ENCODE measurements around the gene TMX4.
A peak's percentile ranks its signal among the peaks of the same experiment; 100 is the strongest.
"Not testable (repeated sequence)": the region's sequence is repeated elsewhere in the genome, so short reads cannot be mapped to it uniquely, and the experiment has no call there.

TMX4 gene

DNA sequence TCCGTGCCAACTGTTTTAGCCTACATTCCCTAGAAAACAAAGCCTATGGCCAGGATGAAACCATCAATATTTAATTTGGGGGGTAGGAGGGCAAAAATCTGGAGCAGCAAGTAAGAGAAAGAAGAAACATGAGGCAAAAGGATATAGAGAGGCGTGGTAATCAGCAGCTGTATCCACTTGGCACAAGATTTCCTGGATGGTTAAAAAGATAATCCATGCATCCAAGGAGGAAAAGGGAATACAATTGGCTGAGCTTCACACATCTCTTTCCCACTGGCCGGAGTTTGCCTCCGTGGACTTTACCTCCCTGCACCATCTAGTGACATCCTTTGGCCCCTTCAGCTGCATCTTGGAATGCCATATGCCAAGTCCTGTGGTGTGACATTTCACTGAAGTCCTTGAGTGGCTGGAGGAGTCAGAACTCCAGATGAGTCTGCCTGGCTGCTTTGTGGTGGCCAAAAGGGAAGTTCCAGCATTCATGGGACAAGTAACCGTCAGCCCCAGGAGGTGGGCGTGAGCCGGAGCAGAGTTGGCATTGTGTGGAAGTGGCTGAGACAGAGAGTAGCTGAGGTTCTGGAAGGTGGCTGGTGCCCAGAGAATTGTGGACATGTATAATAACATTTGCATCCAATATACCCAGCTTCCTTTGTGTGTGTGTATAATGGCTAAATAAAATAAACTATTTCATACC lies 13.7 kb upstream of the TMX4 start:
- Histone ChIP-seq H3K4me3 (ENCODE audit: low read depth in 1 of 2, low read length in 1 of 2) (no peak overlapping the region), H3K9me3 (no peaks in the 10 kb centered on the region), H3K27ac (no peak overlapping the region), H3K36me3 (no peaks in the 10 kb centered on the region), H3K27me3 (no peaks in the 10 kb centered on the region), H3K4me1 (ENCODE audit: control insufficient read depth in 1 of 2, insufficient read depth in 1 of 2, low read depth in 1 of 2, low read length in 1 of 2) (no peaks in the 10 kb centered on the region)
- TF ChIP-seq, protein P1, sequence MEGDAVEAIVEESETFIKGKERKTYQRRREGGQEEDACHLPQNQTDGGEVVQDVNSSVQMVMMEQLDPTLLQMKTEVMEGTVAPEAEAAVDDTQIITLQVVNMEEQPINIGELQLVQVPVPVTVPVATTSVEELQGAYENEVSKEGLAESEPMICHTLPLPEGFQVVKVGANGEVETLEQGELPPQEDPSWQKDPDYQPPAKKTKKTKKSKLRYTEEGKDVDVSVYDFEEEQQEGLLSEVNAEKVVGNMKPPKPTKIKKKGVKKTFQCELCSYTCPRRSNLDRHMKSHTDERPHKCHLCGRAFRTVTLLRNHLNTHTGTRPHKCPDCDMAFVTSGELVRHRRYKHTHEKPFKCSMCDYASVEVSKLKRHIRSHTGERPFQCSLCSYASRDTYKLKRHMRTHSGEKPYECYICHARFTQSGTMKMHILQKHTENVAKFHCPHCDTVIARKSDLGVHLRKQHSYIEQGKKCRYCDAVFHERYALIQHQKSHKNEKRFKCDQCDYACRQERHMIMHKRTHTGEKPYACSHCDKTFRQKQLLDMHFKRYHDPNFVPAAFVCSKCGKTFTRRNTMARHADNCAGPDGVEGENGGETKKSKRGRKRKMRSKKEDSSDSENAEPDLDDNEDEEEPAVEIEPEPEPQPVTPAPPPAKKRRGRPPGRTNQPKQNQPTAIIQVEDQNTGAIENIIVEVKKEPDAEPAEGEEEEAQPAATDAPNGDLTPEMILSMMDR (IDR thresholded peaks at IDR 0.05): no peak

DNA sequence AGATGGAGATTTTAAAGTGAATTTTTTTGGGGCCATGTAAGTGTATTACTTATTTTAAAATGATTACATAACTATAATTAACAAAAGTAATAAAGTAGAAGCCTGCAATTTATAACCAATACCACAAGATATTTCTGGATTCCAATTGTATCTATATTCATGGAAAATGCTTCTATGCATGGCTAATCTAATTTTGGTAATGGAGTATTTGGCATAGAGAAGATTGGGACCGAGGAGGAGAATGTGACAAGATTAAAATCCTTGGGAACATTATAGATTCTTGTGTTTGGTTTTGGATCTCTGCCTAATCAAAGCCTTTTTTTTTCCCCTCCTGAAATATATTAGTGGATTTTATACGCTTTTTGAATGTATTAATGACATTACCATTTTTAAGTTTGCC lies 12.9 kb upstream of the TMX4 start:
- Histone ChIP-seq H3K4me1 (ENCODE audit: control insufficient read depth in 1 of 2, insufficient read depth in 1 of 2, low read depth in 1 of 2, low read length in 1 of 2) (no peaks in the 10 kb centered on the region), H3K9me3 (no peaks in the 10 kb centered on the region), H3K27me3 (no peaks in the 10 kb centered on the region), H3K36me3 (no peaks in the 10 kb centered on the region), H3K4me3 (ENCODE audit: low read depth in 1 of 2, low read length in 1 of 2) (no peak overlapping the region), H3K27ac (no peak overlapping the region)
- TF ChIP-seq, protein P1 (IDR thresholded peaks at IDR 0.05): no peak

DNA sequence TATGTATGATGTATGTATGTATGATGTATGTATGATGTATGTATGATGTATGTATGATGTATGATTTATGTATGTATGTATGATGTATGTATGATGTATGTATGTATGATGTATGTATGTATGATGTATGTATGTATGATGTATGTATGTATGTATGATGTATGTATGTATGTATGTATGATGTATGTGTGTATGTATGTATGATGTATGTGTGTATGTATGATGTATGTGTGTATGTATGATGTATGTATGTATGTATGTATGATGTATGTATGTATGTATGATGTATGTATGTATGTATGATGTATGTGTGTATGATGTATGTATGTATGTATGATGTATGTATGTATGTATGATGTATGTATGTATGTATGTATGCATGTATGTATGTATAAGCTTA lies 12.0 kb upstream of the TMX4 start:
- not testable (repeated sequence) for H3K27me3 ChIP-seq; H3K4me3 ChIP-seq (ENCODE audit: low read depth in 1 of 2, low read length in 1 of 2); H3K36me3 ChIP-seq

DNA sequence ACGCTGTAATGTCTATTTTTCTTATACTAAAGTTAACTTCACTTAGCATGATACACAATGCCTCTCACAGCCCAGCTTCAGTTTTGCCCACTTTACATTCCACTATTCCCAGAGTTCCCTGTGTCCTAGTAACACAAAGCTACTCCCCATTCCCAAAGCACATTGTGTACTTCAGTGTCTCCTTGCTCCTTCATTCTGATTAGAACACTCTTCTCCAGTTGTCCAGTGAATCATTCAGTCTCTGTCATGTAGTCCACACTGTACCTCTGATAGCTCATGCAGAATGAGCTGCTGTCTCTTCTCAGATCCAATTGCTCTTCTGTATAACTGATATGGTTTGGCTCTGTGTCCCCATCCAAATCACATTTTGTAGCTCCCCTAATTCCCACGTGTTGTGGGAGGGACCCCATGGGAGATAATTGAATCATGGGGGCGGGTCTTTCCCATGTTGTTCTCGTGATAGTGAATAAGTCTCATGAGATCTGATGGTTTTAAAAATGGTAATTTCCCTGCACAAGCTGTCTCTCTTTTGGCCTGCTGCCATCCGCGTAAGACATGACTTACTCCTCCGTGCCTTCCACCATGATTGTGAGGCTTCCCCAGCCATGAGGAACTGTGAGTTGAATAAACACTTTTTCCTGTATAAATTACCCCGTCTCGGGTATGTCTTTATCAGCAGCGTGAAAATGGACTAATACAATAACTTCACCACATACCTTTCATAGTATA lies 2.1 kb upstream of the TMX4 start:
- H3K4me1 ChIP-seq (ENCODE audit: control insufficient read depth in 1 of 2, insufficient read depth in 1 of 2, low read depth in 1 of 2, low read length in 1 of 2): peaks cover 35 to 54% of the 10 kb centered on the region in 2 experiments
- no peaks in the 10 kb centered on the region for H3K27me3 ChIP-seq
- H3K4me3 ChIP-seq (ENCODE audit: low read depth in 1 of 2, low read length in 1 of 2): no peak overlapping the region
- H3K36me3 ChIP-seq: no peaks in the 10 kb centered on the region
- H3K27ac ChIP-seq: no peak overlapping the region
- no peaks in the 10 kb centered on the region for H3K9me3 ChIP-seq
- TF ChIP-seq, protein P1 (IDR thresholded peaks at IDR 0.05): no peak

More for the DNA sequence above, 12.0 kb upstream of the TMX4 start:
- not testable (repeated sequence) for H3K27ac ChIP-seq; H3K4me1 ChIP-seq (ENCODE audit: control insufficient read depth in 1 of 2, insufficient read depth in 1 of 2, low read depth in 1 of 2, low read length in 1 of 2); H3K9me3 ChIP-seq

DNA sequence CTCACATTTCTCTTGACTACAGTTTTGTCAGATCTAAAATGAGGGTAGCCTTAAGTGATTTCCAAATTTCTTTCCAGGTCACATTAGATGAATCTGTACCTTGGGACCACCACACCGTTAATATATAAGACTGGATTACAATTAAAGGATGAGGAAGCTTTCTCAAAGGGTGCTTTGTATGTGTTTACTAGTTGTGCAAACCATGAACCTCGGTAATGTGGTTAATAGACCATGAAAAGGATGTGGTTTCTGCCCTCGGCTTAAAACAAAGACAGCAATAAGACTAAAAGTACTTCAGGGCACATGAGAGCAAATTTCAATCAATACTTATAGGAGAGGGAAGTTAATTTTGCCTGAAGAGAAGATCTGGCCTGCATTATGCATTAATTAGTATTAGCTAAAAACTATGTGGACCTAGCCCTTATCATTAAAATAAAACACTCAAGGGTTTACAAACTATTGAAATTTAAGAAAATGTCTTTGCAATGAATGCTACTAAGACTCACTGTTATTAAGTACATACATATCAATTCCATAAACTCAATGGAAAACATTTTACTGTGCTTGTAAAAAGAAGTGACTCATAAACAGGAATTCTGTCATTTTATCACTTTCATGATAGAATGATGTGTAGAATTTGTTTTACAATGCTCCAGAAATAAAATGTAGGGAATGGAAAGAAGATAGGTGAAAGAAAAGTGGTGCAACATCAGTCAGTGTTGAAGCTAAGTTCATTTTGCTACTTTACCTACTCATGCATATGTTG lies 936 bp upstream of the TMX4 start:
- peak overlapping the region; percentile 72 to 90 for H3K4me3 ChIP-seq (ENCODE audit: low read depth in 1 of 2, low read length in 1 of 2)
- peak overlapping the region; percentile 97 for H3K27ac ChIP-seq
- no peaks in the 10 kb centered on the region for H3K9me3 ChIP-seq
- H3K27me3 ChIP-seq: no peaks in the 10 kb centered on the region
- peaks cover 5% of the 10 kb centered on the region for H3K36me3 ChIP-seq
- H3K4me1 ChIP-seq (ENCODE audit: control insufficient read depth in 1 of 2, insufficient read depth in 1 of 2, low read depth in 1 of 2, low read length in 1 of 2): peaks cover 35 to 55% of the 10 kb centered on the region in 2 experiments
- TF ChIP-seq, protein P1 (IDR thresholded peaks at IDR 0.05): no peak

DNA sequence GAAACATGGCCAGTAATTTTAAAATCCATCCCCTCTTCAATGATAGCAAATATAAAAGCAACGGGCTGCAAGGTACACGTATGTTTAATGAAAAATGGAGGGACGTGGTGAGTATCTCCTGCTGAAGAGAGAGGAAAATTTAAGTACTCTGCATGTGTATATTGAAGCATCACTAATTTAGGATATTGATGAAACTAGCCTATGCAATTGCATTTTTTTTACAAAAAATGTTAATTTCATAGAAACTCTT lies 362 bp upstream of the TMX4 start:
- peak overlapping the region; percentile 72 to 90 for H3K4me3 ChIP-seq (ENCODE audit: low read depth in 1 of 2, low read length in 1 of 2)

More for the DNA sequence above, 362 bp upstream of the TMX4 start:
- Histone ChIP-seq H3K27ac (peak overlapping the region; percentile 97), H3K9me3 (no peaks in the 10 kb centered on the region), H3K36me3 (peaks cover 5% of the 10 kb centered on the region), H3K27me3 (no peaks in the 10 kb centered on the region), H3K4me1 (ENCODE audit: control insufficient read depth in 1 of 2, insufficient read depth in 1 of 2, low read depth in 1 of 2, low read length in 1 of 2) (peaks cover 35 to 58% of the 10 kb centered on the region in 2 experiments)
- TF ChIP-seq, protein P1 (IDR thresholded peaks at IDR 0.05): no peak
